ENCODE measurements around the gene AGMAT.

The AGMAT gene

DNA sequence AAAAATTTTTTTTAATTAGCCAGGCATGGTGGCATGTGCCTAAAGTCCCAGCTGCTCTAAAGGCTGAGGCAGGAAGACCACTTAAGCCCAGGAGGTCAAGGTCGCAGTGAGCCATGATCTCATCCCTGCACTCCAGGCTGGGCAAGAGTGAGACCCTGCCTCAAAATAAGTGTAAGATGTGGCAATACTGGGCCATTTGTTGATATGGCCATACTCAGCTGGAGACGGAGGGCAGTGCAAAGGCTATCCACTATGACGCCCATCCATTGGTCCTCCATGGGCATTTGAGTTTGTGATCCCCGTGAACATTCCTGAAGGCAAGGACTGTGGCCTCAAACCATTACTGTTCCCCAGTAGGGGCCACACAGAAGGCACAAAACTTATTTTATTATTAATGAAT lies 62.3 kb downstream of the AGMAT start:
- DNase-seq = no peak

Data from activated effector memory CD4-positive, alpha-beta T cell treated with Interleukin-2 at 50 U/mL for 16 hours (primary cell).